Activated CD4-positive, alpha-beta T cell treated with anti-CD3 and anti-CD28 coated beads for 36 hours (primary cell): Measurements from ENCODE around the gene NOC3L. TPM values are rescaled to one million over a fixed set of nuclear protein-coding genes. Genes with fewer than 3 reads are reported as not detected.
"Not testable (repeated sequence)": the region's sequence is repeated elsewhere in the genome, so short reads cannot be mapped to it uniquely, and the experiment has no call there.

Experiments used
- ATAC-seq: fragments of 200-7000 bp; cut with Tn5 transposase; one replicate; pipeline ENCODE4 v1.10.0; 2021; ENCODE audit warnings: mild to moderate bottlenecking, moderate library complexity
- CTCF ChIA-PET: fragments of 350-600 bp; sonication (Branson Sonifier 250); formaldehyde crosslinking; loops from one replicate; lab custom pipeline; 2021; ENCODE audit warnings: antibody characterized with exemption; lab: Charles Lee
- POLR2A ChIA-PET: fragments of 350-600 bp; sonication (Branson Sonifier 250); formaldehyde crosslinking; loops from one replicate; lab custom pipeline; 2021; ENCODE audit warnings: antibody characterized with exemption, inconsistent platforms; lab: Charles Lee
- DNase-seq: peaks from one replicate; pipeline ENCODE4 v3.0.0-alpha.2; 2020
- H3K27ac Mint-ChIP-seq: one replicate; pipeline ENCODE4 v1.8.0; 2021; ENCODE audit warnings: mixed read lengths
- H3K27me3 Mint-ChIP-seq: one replicate; pipeline ENCODE4 v1.8.0; 2021; ENCODE audit warnings: mixed read lengths
- H3K36me3 Mint-ChIP-seq: one replicate; pipeline ENCODE4 v1.8.0; 2021; ENCODE audit warnings: low read depth, mixed read lengths
- H3K4me1 Mint-ChIP-seq: one replicate; pipeline ENCODE4 v1.8.0; 2021; ENCODE audit warnings: mixed read lengths
- H3K4me3 Mint-ChIP-seq: one replicate; pipeline ENCODE4 v1.8.0; 2021; ENCODE audit warnings: mild to moderate bottlenecking, moderate library complexity, mixed read lengths
- H3K9me3 Mint-ChIP-seq: one replicate; pipeline ENCODE4 v1.8.0; 2021; ENCODE audit warnings: low read depth, mixed read lengths
- intact Hi-C, 2 experiments: fragments of 100-400 bp; cut with DNase I in 1 of 2; cut with micrococcal nuclease in 1 of 2; formaldehyde crosslinking; loops; one replicate each; pipeline versions ENCODE4 v1.14.2 to v1.15.1; 2022 to 2024; cut with DNase I, micrococcal nuclease
- total RNA-seq, 2 experiments: library from RNA; stranded (reverse); gene quantifications; one replicate each; pipeline ENCODE4 v1.2.3, GENCODE V29; 2021

NOC3L gene
- total RNA-seq, 2 experiments from 2014 or later, result 50.7 to 53.7 TPM

GRCh38 chr10:94361171-94361794, 1.5 kb downstream of the NOC3L start:
- POLR2A ChIA-PET, result interaction anchor here (0.8 kb wide), 1 partner anchor 42 kb away, joined by 6 read pairs; no protein-coding TSS in a partner anchor
- Mint-ChIP-seq H3K9me3 (no peaks in the 10 kb centered on the region), H3K4me1 (peaks cover 35% of the 10 kb centered on the region), H3K27me3 (peaks cover 8% of the 10 kb centered on the region), H3K36me3 (peaks cover 47% of the 10 kb centered on the region), H3K4me3 (peak overlapping the region; percentile 96), H3K27ac (peak overlapping the region; percentile 93)
- intact Hi-C loops, result loop anchor here (2.0 to 5.0 kb wide), 7 partner anchors 186 to 1514 kb away; partner anchors contain the start of genes CEP55 (in 1 of the 2), EXOC6 (in 1 of the 2), FRA10AC1 (in 1 of the 2) and HELLS (in 1 of the 2)
- ATAC-seq (no peak), DNase-seq (peak; percentile 21)
- CTCF ChIA-PET, result interaction anchor here (0.8 to 1.8 kb wide), 4 partner anchors 10 to 83 kb away, joined by 3 to 6 read pairs (median 5); no protein-coding TSS in a partner anchor

GRCh38 chr10:94358480-94358879, 4.3 kb downstream of the NOC3L start:
- POLR2A ChIA-PET, result no interaction called here
- Mint-ChIP-seq H3K4me1 (peaks cover 35% of the 10 kb centered on the region), H3K27me3 (no peaks in the 10 kb centered on the region), H3K9me3 (no peaks in the 10 kb centered on the region), H3K36me3 (peaks cover 54% of the 10 kb centered on the region), H3K27ac (peak overlapping the region; percentile 18), H3K4me3 (no peak overlapping the region)
- DNase-seq, result no peak
- no peak for ATAC-seq
- CTCF ChIA-PET, result interaction anchor here (0.9 kb wide), 1 partner anchor 86 kb away, joined by 3 read pairs; no protein-coding TSS in a partner anchor
- intact Hi-C loops, result no loop called here

GRCh38 chr10:94357193-94357592, 5.5 kb downstream of the NOC3L start:
- POLR2A ChIA-PET, result no interaction called here
- no peaks in the 10 kb centered on the region for H3K27me3 Mint-ChIP-seq
- ATAC-seq, result no peak
- H3K27ac Mint-ChIP-seq, result no peak overlapping the region
- H3K36me3 Mint-ChIP-seq, result peaks cover 58% of the 10 kb centered on the region
- peaks cover 31% of the 10 kb centered on the region for H3K4me1 Mint-ChIP-seq
- CTCF ChIA-PET, result interaction anchor here (1.2 kb wide), 1 partner anchor 12 kb away, joined by 3 read pairs; no protein-coding TSS in a partner anchor
- no peak overlapping the region for H3K4me3 Mint-ChIP-seq
- no peak for DNase-seq
- H3K9me3 Mint-ChIP-seq, result no peaks in the 10 kb centered on the region
- intact Hi-C loops, result no loop called here

- ATAC-seq, result no peak
- Mint-ChIP-seq H3K36me3 (peaks cover 60% of the 10 kb centered on the region), H3K9me3 (no peaks in the 10 kb centered on the region), H3K27me3 (no peaks in the 10 kb centered on the region), H3K4me3 (no peak overlapping the region), H3K27ac (no peak overlapping the region), H3K4me1 (peaks cover 27% of the 10 kb centered on the region)
- ChIA-PET CTCF (interaction anchor here (1.6 kb wide), 1 partner anchor 16 kb away, joined by 4 read pairs; no protein-coding TSS in a partner anchor), POLR2A (no interaction called here)
- intact Hi-C loops, result no loop called here
- DNase-seq, result no peak
These were observed 6.9 kb downstream of the NOC3L start for GRCh38 chr10:94355841-94356240.

- Mint-ChIP-seq H3K36me3 (peaks cover 53% of the 10 kb centered on the region), H3K4me1 (peaks cover 13% of the 10 kb centered on the region), H3K4me3 (no peak overlapping the region), H3K27me3 (no peaks in the 10 kb centered on the region), H3K9me3 (no peaks in the 10 kb centered on the region), H3K27ac (no peak overlapping the region)
- ATAC-seq (no peak), DNase-seq (no peak)
- intact Hi-C loops, result no loop called here
- POLR2A ChIA-PET, result no interaction called here
- CTCF ChIA-PET, result interaction anchor here (0.7 to 1.3 kb wide), 3 partner anchors 20 to 63 kb away, joined by 3 to 4 read pairs (median 3); no protein-coding TSS in a partner anchor
These were observed 9.4 kb downstream of the NOC3L start for GRCh38 chr10:94353336-94353735.

- DNase-seq (no peak), ATAC-seq (no peak)
- Mint-ChIP-seq H3K36me3 (peaks cover 47% of the 10 kb centered on the region), H3K4me3 (no peak overlapping the region), H3K4me1 (no peaks in the 10 kb centered on the region), H3K27ac (no peak overlapping the region), H3K27me3 (no peaks in the 10 kb centered on the region), H3K9me3 (no peaks in the 10 kb centered on the region)
- intact Hi-C loops, result loop anchor here in 1 of 2 experiments (2.0 kb wide), 1 partner anchor 16 kb away; no protein-coding TSS in a partner anchor
- ChIA-PET CTCF (interaction anchor here (0.6 to 1.4 kb wide), 3 partner anchors 11 to 599 kb away, joined by 3 to 4 read pairs (median 3); partner anchors contain the start of gene NOC3L), POLR2A (interaction anchor here (0.9 kb wide), 1 partner anchor 11 kb away, joined by 3 read pairs; the partner anchor contains the start of gene NOC3L)
These were observed 11.7 kb downstream of the NOC3L start for GRCh38 chr10:94351089-94351488.

GRCh38 chr10:94350500-94350899, 12.2 kb downstream of the NOC3L start:
- not testable (repeated sequence) for H3K27me3 Mint-ChIP-seq, ATAC-seq, H3K9me3 Mint-ChIP-seq, H3K4me1 Mint-ChIP-seq, DNase-seq, H3K4me3 Mint-ChIP-seq, H3K27ac Mint-ChIP-seq
- ChIA-PET POLR2A (interaction anchor here (0.9 kb wide), 1 partner anchor 12 kb away, joined by 3 read pairs; the partner anchor contains the start of gene NOC3L), CTCF (interaction anchor here (0.6 to 1.4 kb wide), 3 partner anchors 12 to 598 kb away, joined by 3 to 4 read pairs (median 3); partner anchors contain the start of gene NOC3L)
- peaks cover 49% of the 10 kb centered on the region for H3K36me3 Mint-ChIP-seq
- intact Hi-C loops, result loop anchor here in 1 of 2 experiments (2.0 kb wide), 1 partner anchor 16 kb away; no protein-coding TSS in a partner anchor

- intact Hi-C loops, result no loop called here
- no peaks in the 10 kb centered on the region for H3K9me3 Mint-ChIP-seq
- no peak overlapping the region for H3K27ac Mint-ChIP-seq
- no peak overlapping the region for H3K4me3 Mint-ChIP-seq
- DNase-seq (no peak), ATAC-seq (no peak)
- no peaks in the 10 kb centered on the region for H3K27me3 Mint-ChIP-seq
- H3K36me3 Mint-ChIP-seq, result peaks cover 50% of the 10 kb centered on the region
- CTCF ChIA-PET, result interaction anchor here (0.7 to 1.5 kb wide), 4 partner anchors 13 to 31 kb away, joined by 3 to 5 read pairs (median 4); no protein-coding TSS in a partner anchor
- no peaks in the 10 kb centered on the region for H3K4me1 Mint-ChIP-seq
- POLR2A ChIA-PET, result no interaction called here
These were observed 13.4 kb downstream of the NOC3L start for GRCh38 chr10:94349327-94349726.

- peak; percentile 16 for ATAC-seq
- H3K9me3 Mint-ChIP-seq, result no peaks in the 10 kb centered on the region
- ChIA-PET POLR2A (no interaction called here), CTCF (interaction anchor here (1.0 to 1.4 kb wide), 2 partner anchors 11 to 13 kb away, joined by 3 to 4 read pairs; no protein-coding TSS in a partner anchor)
- peaks cover 45% of the 10 kb centered on the region for H3K36me3 Mint-ChIP-seq
- H3K27me3 Mint-ChIP-seq, result no peaks in the 10 kb centered on the region
- H3K4me3 Mint-ChIP-seq, result no peak overlapping the region
- DNase-seq, result no peak
- intact Hi-C loops, result no loop called here
- no peaks in the 10 kb centered on the region for H3K4me1 Mint-ChIP-seq
- H3K27ac Mint-ChIP-seq, result no peak overlapping the region
These were observed 18.1 kb downstream of the NOC3L start for GRCh38 chr10:94344522-94345122.

- Mint-ChIP-seq H3K36me3 (peaks cover 52% of the 10 kb centered on the region), H3K4me1 (no peaks in the 10 kb centered on the region), H3K27ac (no peak overlapping the region), H3K9me3 (no peaks in the 10 kb centered on the region), H3K4me3 (no peak overlapping the region), H3K27me3 (no peaks in the 10 kb centered on the region)
- POLR2A ChIA-PET, result no interaction called here
- DNase-seq (no peak), ATAC-seq (no peak)
- CTCF ChIA-PET, result interaction anchor here (0.7 to 2.8 kb wide), 2 partner anchors 12 to 23 kb away, joined by 3 to 13 read pairs; no protein-coding TSS in a partner anchor
- intact Hi-C loops, result no loop called here
These were observed 19.6 kb downstream of the NOC3L start for GRCh38 chr10:94343151-94343550.

GRCh38 chr10:94334857-94335256, 27.9 kb downstream of the NOC3L start:
- Mint-ChIP-seq H3K36me3 (peaks cover 69% of the 10 kb centered on the region), H3K27ac (no peak overlapping the region), H3K4me3 (no peak overlapping the region), H3K9me3 (no peaks in the 10 kb centered on the region), H3K27me3 (no peaks in the 10 kb centered on the region), H3K4me1 (no peaks in the 10 kb centered on the region)
- no peak for ATAC-seq
- intact Hi-C loops, result loop anchor here in 1 of 2 experiments (2.0 to 10.0 kb wide), 2 partner anchors 16 to 1300 kb away; no protein-coding TSS in a partner anchor
- ChIA-PET CTCF (interaction anchor here (0.9 kb wide), 1 partner anchor 8 kb away, joined by 3 read pairs; no protein-coding TSS in a partner anchor), POLR2A (no interaction called here)
- DNase-seq, result no peak
